HEK293 (cell line): ENCODE results near the gene S100A3.

Experiments
- BCL11A ChIP-seq: fragments of 450-650 bp; formaldehyde crosslinking; IDR thresholded peaks from 2 replicates; pipeline ENCODE4 v1.5.1; 2016; ENCODE audit warnings: low read depth, missing biosample characterization, missing genetic modification characterization
- KLF16 ChIP-seq: fragments of 450-650 bp; formaldehyde crosslinking; IDR thresholded peaks from 2 replicates; pipeline ENCODE4 v1.5.1; 2017; ENCODE audit warnings: missing biosample characterization, missing genetic modification characterization
- REPIN1 ChIP-seq: fragments of 450-650 bp; formaldehyde crosslinking; IDR thresholded peaks from 2 replicates; pipeline ENCODE4 v1.5.1; 2017; ENCODE audit warnings: missing biosample characterization, missing genetic modification characterization, low read depth
- ZNF707 ChIP-seq: fragments of 450-650 bp; formaldehyde crosslinking; IDR thresholded peaks from 2 replicates; pipeline ENCODE4 v1.5.1; 2016; ENCODE audit warnings: missing biosample characterization, missing genetic modification characterization
- TF ChIP-seq, protein P1 (sequence below): fragments of 450-650 bp; formaldehyde crosslinking; IDR thresholded peaks from 2 replicates; pipeline ENCODE4 v1.5.1; 2016; ENCODE audit warnings: missing biosample characterization, missing genetic modification characterization
- TF ChIP-seq, protein P2 (sequence below): fragments of 450-650 bp; formaldehyde crosslinking; IDR thresholded peaks from 2 replicates; pipeline ENCODE4 v1.5.1; 2016; ENCODE audit warnings: missing biosample characterization, missing genetic modification characterization, low read depth

DNA sequence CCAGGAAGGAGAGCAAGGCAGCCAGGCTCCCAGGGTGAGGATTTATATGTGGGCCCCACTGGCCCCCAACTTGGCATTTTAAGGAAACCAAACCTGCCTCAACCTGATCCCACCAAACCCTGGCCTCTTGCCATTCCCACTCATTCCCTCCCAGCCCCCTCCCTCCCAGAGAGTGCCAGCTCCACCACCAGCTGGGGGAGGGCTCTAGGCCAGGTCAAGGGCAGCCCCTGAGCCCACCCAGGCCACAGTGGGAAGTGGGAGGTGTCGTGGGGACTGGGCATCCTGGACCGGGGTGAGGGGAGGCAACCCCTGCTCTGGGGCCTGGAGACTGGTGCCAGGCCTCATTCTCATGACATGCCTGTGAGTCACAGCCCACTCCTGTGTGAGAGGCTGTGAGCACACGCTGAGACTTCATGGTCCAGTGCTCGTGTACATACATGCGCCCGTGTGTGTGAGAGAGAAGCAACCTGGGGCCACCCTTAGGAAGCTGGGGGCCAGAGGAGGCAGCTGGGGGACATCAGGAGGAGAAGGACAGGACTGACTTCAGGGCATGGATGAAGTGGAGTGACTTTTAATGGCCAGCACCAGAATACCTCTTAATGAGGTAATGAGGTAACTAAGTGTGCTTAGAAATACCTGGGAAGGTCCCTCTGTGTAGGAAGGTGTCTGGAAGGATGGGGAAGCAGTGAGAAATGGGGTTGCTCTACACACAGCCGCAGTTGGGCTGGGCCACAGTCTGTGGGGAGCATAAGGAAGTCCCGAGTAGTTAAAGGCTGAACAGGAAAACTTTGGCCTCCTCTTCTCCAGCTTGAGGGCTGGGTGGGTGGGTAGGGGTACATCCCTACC is 16.7 kb upstream of the S100A3 start, which contains the start of gene S100A2:
- no peak for TF ChIP-seq KLF16 (tag by site-specific recombination)
- TF ChIP-seq ZNF707 (tag by site-specific recombination): no peak
- no peak for TF ChIP-seq BCL11A (tag by site-specific recombination)
- TF ChIP-seq, protein P1, sequence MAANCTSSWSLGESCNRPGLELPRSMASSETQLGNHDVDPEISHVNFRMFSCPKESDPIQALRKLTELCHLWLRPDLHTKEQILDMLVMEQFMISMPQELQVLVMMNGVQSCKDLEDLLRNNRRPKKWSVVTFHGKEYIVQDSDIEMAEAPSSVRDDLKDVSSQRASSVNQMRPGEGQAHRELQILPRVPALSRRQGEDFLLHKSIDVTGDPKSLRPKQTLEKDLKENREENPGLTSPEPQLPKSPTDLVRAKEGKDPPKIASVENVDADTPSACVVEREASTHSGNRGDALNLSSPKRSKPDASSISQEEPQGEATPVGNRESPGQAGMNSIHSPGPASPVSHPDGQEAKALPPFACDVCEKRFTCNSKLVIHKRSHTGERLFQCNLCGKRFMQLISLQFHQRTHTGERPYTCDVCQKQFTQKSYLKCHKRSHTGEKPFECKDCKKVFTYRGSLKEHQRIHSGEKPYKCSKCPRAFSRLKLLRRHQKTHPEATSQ (tag by site-specific recombination): no peak
- no peak for TF ChIP-seq REPIN1 (tag by site-specific recombination)
- TF ChIP-seq, protein P2, sequence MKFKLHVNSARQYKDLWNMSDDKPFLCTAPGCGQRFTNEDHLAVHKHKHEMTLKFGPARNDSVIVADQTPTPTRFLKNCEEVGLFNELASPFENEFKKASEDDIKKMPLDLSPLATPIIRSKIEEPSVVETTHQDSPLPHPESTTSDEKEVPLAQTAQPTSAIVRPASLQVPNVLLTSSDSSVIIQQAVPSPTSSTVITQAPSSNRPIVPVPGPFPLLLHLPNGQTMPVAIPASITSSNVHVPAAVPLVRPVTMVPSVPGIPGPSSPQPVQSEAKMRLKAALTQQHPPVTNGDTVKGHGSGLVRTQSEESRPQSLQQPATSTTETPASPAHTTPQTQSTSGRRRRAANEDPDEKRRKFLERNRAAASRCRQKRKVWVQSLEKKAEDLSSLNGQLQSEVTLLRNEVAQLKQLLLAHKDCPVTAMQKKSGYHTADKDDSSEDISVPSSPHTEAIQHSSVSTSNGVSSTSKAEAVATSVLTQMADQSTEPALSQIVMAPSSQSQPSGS: no peak
